A549 treated with RU486 at 1 μM for 4 hours (cell line): ENCODE measurements around the gene CUL9. TPM values are rescaled to one million over a fixed set of nuclear protein-coding genes. Genes with fewer than 3 reads are reported as not detected.

Experiments
- total RNA-seq: library from RNA; stranded (reverse); fragments of 200-300 nt; extraction: Qiagen RNA extraction; gene quantifications from 5 replicates; pipeline ENCODE4 v1.2.3, GENCODE V29; 2022; ENCODE audit warnings: low read depth

The CUL9 gene
- 6.8 to 8.8 TPM (median 8.4 TPM) in 5 replicates for total RNA-seq

DNA sequence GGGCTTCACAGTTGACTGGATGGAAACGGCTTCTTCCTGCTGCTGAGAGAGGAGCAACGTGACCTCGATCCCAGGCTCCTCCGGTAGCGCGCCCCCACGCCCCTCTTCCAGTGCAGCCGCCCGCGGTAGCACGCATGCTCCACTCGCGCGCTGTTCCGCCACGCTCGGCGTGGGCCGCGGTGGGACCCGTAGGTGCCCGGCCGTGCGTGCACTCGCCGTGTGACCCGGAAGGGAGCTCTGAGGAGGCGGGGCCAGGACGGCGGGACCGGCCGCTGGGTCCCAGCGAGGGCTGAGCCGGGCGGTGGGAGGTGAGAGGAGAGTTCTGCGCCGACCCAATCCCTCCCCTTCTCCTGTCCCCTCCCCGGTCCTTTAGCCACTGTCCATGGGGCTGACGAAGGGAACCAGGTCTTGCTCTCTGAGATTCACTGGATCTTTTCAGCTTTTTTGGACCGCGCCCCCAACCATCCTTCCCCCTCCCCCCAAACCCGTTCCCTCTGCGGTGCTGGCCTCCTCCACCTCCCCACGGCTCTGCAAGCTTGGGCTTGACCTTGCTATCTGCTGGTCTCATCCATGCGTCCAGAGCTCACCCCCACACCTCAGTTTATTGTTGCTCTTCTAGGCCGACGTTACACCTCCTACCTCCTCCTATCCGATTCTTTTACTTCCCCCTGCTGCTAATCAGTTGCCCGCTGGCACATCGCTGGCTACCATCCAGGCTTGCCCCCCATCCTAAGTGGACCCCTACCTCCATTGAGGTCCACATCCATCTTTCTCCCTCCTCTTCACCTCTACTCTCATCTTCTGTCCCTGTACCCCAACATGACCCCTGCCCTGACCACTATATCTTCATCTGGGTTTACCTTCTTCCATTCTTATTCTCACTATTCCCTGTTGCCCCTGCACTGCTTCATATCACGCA, at the start of gene CUL9:
Gene CUL9 (plus strand): TSS at position 255 of the 919 bp plus-strand sequence. CDS start 2,115 bp downstream, outside the sequence.

GRCh38 chr6:43170931-43171706, 10.9 kb upstream of the CUL9 start, which contains the start of gene SRF:
SRF (plus strand) TSS chr6:43171269; CDS start chr6:43171657, 388 bp downstream.

GRCh38 chr6:43228951-43229802, 47.2 kb downstream of the CUL9 start, which contains the start of gene DNPH1:
DNPH1 (minus strand) TSS chr6:43229481; CDS start chr6:43229456, 25 bp downstream.

GRCh38 chr6:43242908-43243663, 61.1 kb downstream of the CUL9 start, which contains the start of gene TTBK1:
TTBK1 (plus strand) TSS chr6:43243481; CDS start chr6:43246661, 3,180 bp downstream.

Other genes starting within 250 kb of the CUL9 start
- gene GNMT, start 221.4 kb upstream of the CUL9 start, total RNA-seq = 0.18 to 0.24 TPM (median 0.19 TPM) in 3 of 5 replicates, not detected in the others
- gene PEX6, start 203.0 kb upstream of the CUL9 start, total RNA-seq = 5.0 to 9.2 TPM (median 7.5 TPM) in 5 replicates
- 25.0 to 28.8 TPM (median 26.9 TPM) in 5 replicates for gene PPP2R5D, start 197.6 kb upstream of the CUL9 start, total RNA-seq
- 90.8 to 113 TPM (median 93.1 TPM) in 5 replicates for gene MEA1, start 168.2 kb upstream of the CUL9 start, total RNA-seq
- 26.1 to 32.1 TPM (median 30.4 TPM) in 5 replicates for gene KLHDC3, start 167.9 kb upstream of the CUL9 start, total RNA-seq
- 67.5 to 87.2 TPM (median 72.5 TPM) in 5 replicates for gene RRP36, start 160.6 kb upstream of the CUL9 start, total RNA-seq
- gene CUL7, start 128.3 kb upstream of the CUL9 start, total RNA-seq = 5.9 to 8.0 TPM (median 7.1 TPM) in 5 replicates
- gene MRPL2, start 122.8 kb upstream of the CUL9 start, total RNA-seq = 55.2 to 71.0 TPM (median 62.7 TPM) in 5 replicates
- gene KLC4, start 122.6 kb upstream of the CUL9 start, total RNA-seq = 5.6 to 8.1 TPM (median 7.2 TPM) in 5 replicates
- 4.1 to 5.1 TPM (median 4.4 TPM) in 5 replicates for gene PTK7, start 105.9 kb upstream of the CUL9 start, total RNA-seq
- gene SRF, start 10.9 kb upstream of the CUL9 start, total RNA-seq = 12.3 to 18.7 TPM (median 17.9 TPM) in 5 replicates
- 68.6 to 103 TPM (median 100 TPM) in 5 replicates for gene DNPH1, start 47.3 kb downstream of the CUL9 start, total RNA-seq
- gene TTBK1, start 61.3 kb downstream of the CUL9 start, total RNA-seq = 0.03 to 0.09 TPM (median 0.06 TPM) in 4 of 5 replicates, not detected in the other
- gene SLC22A7, start 116.1 kb downstream of the CUL9 start, total RNA-seq = not detected in 5 replicates
- gene CRIP3, start 126.6 kb downstream of the CUL9 start, total RNA-seq = 0.42 to 1.0 TPM (median 0.66 TPM) in 5 replicates
- gene ZNF318, start 187.5 kb downstream of the CUL9 start, total RNA-seq = 3.6 to 5.2 TPM (median 4.9 TPM) in 5 replicates
- gene ABCC10, start 245.3 kb downstream of the CUL9 start, total RNA-seq = 5.9 to 12.5 TPM (median 9.2 TPM) in 5 replicates